ENCODE results near the gene BOLA2B.
A peak's percentile ranks its signal among the peaks of the same experiment; 100 is the strongest.

DNA sequence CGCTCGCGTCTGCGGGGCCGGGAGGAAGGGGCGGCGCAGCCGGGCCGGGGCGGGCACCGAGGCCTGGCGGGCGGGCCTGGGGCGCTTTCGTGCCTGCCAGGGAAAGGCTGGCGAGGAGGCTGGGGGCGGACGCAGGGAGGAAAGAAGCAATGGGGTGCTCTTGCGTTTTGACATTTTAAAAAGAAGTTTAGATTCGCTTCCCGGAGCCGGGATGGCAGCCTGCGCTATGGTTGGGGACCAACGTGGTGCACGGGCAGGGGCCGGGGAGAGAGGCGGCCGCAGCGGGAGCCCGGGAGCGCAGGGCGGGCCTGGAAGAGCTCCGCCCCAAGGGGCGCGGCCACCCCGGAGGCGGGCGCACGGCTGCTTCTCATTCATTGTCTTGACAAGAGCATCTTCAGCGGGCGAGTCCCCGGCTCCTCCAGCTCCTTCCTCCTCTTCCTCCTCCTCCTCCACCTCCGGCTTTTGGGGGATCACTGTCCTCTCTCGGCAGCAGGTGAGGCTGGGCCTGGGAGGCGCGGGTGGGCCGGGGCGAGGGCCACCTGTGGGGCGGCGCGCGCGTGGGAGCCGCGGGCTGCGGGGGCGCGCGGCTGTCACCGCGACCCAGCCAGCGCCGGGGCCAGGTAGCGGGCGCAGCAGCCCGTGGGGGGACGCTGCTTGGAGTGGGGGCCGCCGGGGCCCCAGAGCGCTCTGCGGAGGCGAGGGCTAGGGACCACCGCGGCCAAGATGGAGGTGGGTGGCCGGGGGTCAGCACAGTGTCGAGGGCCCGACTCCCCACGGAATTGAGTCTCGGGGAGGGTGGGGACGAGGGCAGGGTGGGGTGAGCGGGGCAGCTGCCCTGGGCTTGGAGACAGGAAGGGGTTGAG, 10.0 kb downstream of the BOLA2B start, which contains the start of gene CORO1A:
- TF ChIP-seq EZH2 (IDR thresholded peaks at IDR 0.05; ENCODE audit: low read depth, unreplicated experiment) (no peak), CTCF (conservative IDR thresholded peaks at IDR 0.05; ENCODE audit: low read depth in 2 of 2) (no peak), POLR2AphosphoS5 (IDR thresholded peaks at IDR 0.05; ENCODE audit: low read depth) (peak; percentile 66), REST (IDR thresholded peaks at IDR 0.05; ENCODE audit: unreplicated experiment) (no peak), ZNF114 (CRISPR knock-in tag; IDR thresholded peaks at IDR 0.05) (no peak), JUNB (IDR thresholded peaks at IDR 0.05; ENCODE audit: unreplicated experiment) (no peak), CREB1 (CRISPR knock-in tag; IDR thresholded peaks at IDR 0.05; ENCODE audit: low read depth) (no peak), STAT1 (IDR thresholded peaks at IDR 0.05; ENCODE audit: unreplicated experiment) (no peak), EZH2phosphoT487 (IDR thresholded peaks at IDR 0.05; ENCODE audit: unreplicated experiment) (no peak), ZNF331 (CRISPR knock-in tag; IDR thresholded peaks at IDR 0.05; ENCODE audit: low read depth) (no peak), NANOG (IDR thresholded peaks at IDR 0.05; ENCODE audit: borderline replicate concordance) (no peak)

Data from GM23338 (cell line).